Measurements from ENCODE around the gene XRCC5.

DNA sequence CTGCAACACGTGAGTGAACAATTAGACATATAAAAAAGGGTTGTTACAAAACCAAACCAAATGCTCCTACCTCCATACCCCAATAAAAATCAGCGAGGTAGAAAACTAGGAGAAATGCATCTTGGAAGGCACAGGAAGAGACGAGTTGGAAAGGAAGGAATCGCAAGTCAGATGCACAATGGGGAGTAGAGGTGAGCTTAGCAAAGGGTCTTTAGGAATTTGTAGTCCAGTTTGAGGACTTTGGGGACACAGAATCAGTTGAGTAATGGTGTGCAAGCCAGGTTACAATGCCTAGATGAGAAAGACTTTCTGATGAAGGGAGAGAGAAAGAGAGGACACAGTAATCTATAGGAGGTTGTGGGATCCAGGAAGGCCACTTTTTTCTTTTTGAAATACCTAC, 35.7 kb downstream of the XRCC5 start:
- TF ChIP-seq CTCF (IDR thresholded peaks at IDR 0.05) (no peak), POLR2A (IDR thresholded peaks at IDR 0.05) (no peak)
